Measurements from ENCODE around the gene C1QTNF9. TPM values are rescaled to one million over a fixed set of nuclear protein-coding genes. Genes with fewer than 3 reads are reported as not detected.
"Not testable (repeated sequence)": the region's sequence is repeated elsewhere in the genome, so short reads cannot be mapped to it uniquely, and the experiment has no call there.

C1QTNF9 gene
- total RNA-seq, 2 donors from 2014 or later = 0.67 TPM; not detected in 1

DNA sequence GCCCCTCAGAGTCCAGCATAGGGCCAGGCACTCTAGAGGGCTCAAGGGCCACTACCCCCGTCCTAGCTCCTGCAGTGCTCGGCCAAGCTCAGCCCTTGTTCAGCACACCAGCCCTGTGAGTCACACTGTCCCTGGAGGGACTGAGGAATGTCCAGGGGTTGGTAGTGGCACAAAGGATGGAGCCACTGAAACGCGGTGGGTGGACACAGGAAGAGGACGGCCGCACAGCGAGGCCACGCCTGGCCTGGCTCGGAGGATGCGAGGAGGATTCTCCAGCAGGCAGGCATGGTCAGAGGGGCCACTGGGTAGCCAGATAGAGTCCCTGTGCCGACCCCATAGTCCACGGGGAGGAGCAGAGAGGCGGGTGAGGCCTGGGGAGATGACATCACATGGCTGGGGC lies 45.7 kb downstream of the C1QTNF9 start:
- Histone ChIP-seq H3K27me3 (no peaks in the 10 kb centered on the region), H3K9me3 (no peaks in the 10 kb centered on the region), H3K4me1 (no peaks in the 10 kb centered on the region), H3K27ac (no peak overlapping the region), H3K4me3 (no peak overlapping the region), H3K36me3 (no peaks in the 10 kb centered on the region)
- TF ChIP-seq, protein P1, sequence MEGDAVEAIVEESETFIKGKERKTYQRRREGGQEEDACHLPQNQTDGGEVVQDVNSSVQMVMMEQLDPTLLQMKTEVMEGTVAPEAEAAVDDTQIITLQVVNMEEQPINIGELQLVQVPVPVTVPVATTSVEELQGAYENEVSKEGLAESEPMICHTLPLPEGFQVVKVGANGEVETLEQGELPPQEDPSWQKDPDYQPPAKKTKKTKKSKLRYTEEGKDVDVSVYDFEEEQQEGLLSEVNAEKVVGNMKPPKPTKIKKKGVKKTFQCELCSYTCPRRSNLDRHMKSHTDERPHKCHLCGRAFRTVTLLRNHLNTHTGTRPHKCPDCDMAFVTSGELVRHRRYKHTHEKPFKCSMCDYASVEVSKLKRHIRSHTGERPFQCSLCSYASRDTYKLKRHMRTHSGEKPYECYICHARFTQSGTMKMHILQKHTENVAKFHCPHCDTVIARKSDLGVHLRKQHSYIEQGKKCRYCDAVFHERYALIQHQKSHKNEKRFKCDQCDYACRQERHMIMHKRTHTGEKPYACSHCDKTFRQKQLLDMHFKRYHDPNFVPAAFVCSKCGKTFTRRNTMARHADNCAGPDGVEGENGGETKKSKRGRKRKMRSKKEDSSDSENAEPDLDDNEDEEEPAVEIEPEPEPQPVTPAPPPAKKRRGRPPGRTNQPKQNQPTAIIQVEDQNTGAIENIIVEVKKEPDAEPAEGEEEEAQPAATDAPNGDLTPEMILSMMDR (IDR thresholded peaks at IDR 0.05) = no peak
- no peak for DNase-seq (ENCODE audit: low spot score)

DNA sequence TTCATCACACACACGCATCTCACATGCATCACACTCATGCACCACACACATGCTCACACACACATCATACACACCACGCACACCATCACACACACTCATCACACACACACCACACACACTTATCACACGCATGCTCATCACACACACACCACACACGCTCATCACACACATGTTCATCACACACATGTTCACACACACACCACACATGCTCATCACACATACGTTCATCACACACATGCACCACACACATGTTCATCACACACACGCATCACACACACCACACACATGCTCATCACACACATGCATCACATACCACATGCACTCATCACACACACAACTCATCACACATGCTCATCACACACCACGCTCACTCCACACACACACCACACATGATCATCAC lies 46.9 kb downstream of the C1QTNF9 start:
- no peaks in the 10 kb centered on the region for H3K4me1 ChIP-seq
- H3K27me3 ChIP-seq = no peaks in the 10 kb centered on the region
- H3K27ac ChIP-seq = no peak overlapping the region
- no peaks in the 10 kb centered on the region for H3K9me3 ChIP-seq
- no peak overlapping the region for H3K4me3 ChIP-seq
- TF ChIP-seq, protein P1 (IDR thresholded peaks at IDR 0.05) = no peak
- DNase-seq (ENCODE audit: low spot score) = no peak
- no peaks in the 10 kb centered on the region for H3K36me3 ChIP-seq

DNA sequence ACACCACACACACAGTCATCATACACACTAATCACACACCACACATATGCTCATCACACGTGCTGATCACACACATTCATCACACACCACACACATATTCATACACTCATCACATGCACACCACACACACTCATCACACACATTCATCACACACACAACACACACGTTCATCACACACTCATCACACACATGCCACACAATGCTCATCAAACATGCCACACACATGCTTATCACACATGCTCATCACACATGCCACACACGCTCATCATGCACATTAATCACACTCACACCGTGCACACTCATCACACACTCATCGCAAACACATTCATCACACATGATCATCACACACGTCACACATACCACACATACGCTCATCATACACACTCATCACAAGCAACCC lies 47.5 kb downstream of the C1QTNF9 start:
- no peak for DNase-seq (ENCODE audit: low spot score)
- no peaks in the 10 kb centered on the region for H3K4me1 ChIP-seq
- H3K36me3 ChIP-seq = no peaks in the 10 kb centered on the region
- H3K27ac ChIP-seq = no peak overlapping the region
- TF ChIP-seq, protein P1 (IDR thresholded peaks at IDR 0.05) = no peak
- no peaks in the 10 kb centered on the region for H3K27me3 ChIP-seq
- no peak overlapping the region for H3K4me3 ChIP-seq
- H3K9me3 ChIP-seq = no peaks in the 10 kb centered on the region

DNA sequence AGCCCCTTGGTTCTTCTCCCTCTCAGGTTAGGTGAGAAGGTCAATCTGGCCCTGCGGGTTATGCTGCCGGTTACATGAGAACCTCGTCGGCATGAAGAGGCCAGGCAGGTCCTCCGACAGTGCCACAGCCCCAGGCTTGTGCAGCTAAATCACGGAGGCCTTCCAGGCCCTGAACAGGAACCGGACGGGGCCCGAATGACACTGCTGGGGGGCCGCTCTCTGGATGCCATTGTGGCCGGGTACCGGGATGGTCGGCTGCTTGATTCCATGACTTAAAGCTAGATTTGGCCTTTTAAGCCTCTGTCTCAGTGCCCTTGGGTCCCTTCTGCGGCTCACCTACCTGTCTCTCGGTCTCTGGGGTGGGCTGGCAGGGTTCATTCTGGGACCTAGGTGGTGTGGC lies 48.4 kb downstream of the C1QTNF9 start:
- TF ChIP-seq, protein P1 (IDR thresholded peaks at IDR 0.05) = no peak
- Histone ChIP-seq H3K27me3 (no peaks in the 10 kb centered on the region), H3K36me3 (no peaks in the 10 kb centered on the region), H3K9me3 (no peaks in the 10 kb centered on the region), H3K4me1 (no peaks in the 10 kb centered on the region), H3K27ac (no peak overlapping the region), H3K4me3 (no peak overlapping the region)
- no peak for DNase-seq (ENCODE audit: low spot score)

DNA sequence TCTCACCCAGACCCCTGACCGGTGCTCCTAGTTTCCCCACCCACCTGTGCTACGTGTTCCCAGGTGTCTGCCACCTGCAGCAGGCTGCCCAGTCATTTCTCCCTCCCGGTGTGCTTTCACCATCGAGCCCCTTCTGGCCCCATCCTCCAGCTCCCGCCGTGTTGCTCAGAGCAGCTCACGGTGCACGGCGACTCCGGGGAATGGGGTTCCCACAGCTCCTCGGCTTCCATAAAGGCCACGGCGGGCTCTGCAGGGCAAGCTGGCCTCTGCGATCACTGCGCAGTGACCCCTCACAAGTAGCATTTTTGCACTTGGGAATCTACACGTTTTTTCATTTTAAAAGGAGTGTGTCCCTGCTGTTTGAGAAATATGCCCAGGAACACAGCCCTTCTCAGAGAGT lies 49.5 kb downstream of the C1QTNF9 start:
- H3K36me3 ChIP-seq; H3K4me1 ChIP-seq; H3K27ac ChIP-seq; DNase-seq (ENCODE audit: low spot score); H3K4me3 ChIP-seq; H3K9me3 ChIP-seq; H3K27me3 ChIP-seq: not testable (repeated sequence)

DNA sequence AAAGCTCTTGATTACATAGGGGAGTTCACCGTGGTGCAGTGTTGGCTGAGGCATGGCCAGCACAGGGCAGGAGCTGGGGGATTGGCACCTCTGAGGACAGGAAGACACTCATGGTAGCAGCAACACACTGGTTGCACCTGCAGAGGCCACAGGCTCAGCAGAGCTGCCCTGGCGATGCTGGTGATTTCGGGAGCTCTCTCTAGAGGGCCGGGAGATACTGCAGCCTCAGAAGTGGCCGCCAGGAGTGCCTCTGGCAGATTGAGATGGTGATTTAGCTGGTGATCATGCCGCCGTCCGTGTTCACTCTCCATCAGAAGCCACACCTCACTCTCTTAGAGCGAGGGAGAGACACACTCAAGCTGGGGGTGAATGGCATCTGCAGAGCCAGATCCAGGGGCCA lies 49.9 kb downstream of the C1QTNF9 start:
- not testable (repeated sequence) for H3K4me1 ChIP-seq; H3K27me3 ChIP-seq; H3K36me3 ChIP-seq; H3K9me3 ChIP-seq; H3K27ac ChIP-seq; H3K4me3 ChIP-seq; DNase-seq (ENCODE audit: low spot score)

DNA sequence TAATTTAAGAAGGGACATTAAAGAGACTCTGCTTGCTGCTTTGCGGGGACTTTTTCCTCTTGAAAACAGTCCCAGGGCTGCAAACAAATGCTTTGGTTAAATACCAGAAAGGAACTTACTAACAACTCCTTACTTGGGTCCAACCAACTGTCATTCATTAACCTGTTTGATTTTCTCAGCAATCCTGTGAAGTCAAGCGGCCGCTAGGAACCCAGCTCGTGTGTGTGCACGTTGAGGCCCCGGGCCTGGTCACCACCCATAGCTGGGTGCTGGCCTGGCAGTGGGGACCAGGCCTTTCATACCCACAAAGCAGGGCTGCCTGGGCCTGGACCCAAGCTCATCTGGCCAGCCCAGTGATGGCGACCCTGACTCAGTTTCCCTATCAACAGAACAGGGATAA lies 50.7 kb downstream of the C1QTNF9 start:
- H3K9me3 ChIP-seq = no peaks in the 10 kb centered on the region
- H3K27me3 ChIP-seq = no peaks in the 10 kb centered on the region
- TF ChIP-seq, protein P1 (IDR thresholded peaks at IDR 0.05) = no peak
- no peak overlapping the region for H3K27ac ChIP-seq
- no peaks in the 10 kb centered on the region for H3K36me3 ChIP-seq
- DNase-seq (ENCODE audit: low spot score) = no peak
- H3K4me1 ChIP-seq = no peaks in the 10 kb centered on the region
- no peak overlapping the region for H3K4me3 ChIP-seq

All from right atrium auricular region (tissue), 2 donors.